GM20000 (cell line): Measurements from ENCODE around the gene POLG.

Experiments
- DNase-seq: peaks from one replicate; pipeline ENCODE4 v3.0.0; 2012; ENCODE audit warnings: low spot score
- TF ChIP-seq, protein P1 (sequence below): IDR thresholded peaks from 2 replicates; pipeline ENCODE4 v1.5.1; 2012; ENCODE audit warnings: mild to moderate bottlenecking, control low read depth; ENCODE audit errors: extremely low read depth, missing control alignments

The POLG gene

GRCh38 chr15:89319678-89320077, 14.9 kb downstream of the POLG start:
- TF ChIP-seq, protein P1, sequence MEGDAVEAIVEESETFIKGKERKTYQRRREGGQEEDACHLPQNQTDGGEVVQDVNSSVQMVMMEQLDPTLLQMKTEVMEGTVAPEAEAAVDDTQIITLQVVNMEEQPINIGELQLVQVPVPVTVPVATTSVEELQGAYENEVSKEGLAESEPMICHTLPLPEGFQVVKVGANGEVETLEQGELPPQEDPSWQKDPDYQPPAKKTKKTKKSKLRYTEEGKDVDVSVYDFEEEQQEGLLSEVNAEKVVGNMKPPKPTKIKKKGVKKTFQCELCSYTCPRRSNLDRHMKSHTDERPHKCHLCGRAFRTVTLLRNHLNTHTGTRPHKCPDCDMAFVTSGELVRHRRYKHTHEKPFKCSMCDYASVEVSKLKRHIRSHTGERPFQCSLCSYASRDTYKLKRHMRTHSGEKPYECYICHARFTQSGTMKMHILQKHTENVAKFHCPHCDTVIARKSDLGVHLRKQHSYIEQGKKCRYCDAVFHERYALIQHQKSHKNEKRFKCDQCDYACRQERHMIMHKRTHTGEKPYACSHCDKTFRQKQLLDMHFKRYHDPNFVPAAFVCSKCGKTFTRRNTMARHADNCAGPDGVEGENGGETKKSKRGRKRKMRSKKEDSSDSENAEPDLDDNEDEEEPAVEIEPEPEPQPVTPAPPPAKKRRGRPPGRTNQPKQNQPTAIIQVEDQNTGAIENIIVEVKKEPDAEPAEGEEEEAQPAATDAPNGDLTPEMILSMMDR: no peak

GRCh38 chr15:89317186-89317720, 17.4 kb downstream of the POLG start:
- TF ChIP-seq, protein P1: no peak

More at GRCh38 chr15:89319678-89320077, 14.9 kb downstream of the POLG start:
- DNase-seq: no peak

DNA sequence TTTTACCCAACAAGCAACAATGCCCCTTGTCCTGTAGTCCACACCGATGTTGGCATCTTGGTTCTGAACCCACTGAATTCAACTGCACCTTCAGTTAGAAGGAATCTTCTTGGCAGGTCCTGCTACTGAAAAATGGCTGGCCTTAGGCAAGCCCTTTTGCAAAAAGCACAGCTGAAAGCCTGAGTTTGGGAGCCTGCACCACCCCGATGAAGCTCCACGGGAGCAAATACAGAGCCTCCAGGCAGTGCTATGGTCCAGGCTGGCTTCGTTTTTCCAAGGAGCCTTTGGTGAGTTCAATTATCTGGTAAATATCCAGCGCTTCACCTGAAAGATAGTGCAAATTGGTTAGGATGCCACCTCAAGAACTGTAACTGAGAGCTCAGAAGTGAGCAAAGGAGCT, 18.1 kb downstream of the POLG start:
- DNase-seq: no peak
- TF ChIP-seq, protein P1: no peak

More at GRCh38 chr15:89317186-89317720, 17.4 kb downstream of the POLG start:
- no peak for DNase-seq

- TF ChIP-seq, protein P1: no peak
- DNase-seq: no peak
Measured at GRCh38 chr15:89315375-89315929, 19.2 kb downstream of the POLG start.

- TF ChIP-seq, protein P1: no peak
- DNase-seq: no peak
Measured at GRCh38 chr15:89309993-89310392, 24.6 kb downstream of the POLG start.

- TF ChIP-seq, protein P1: no peak
- DNase-seq: no peak
Measured at GRCh38 chr15:89308236-89308635, 26.4 kb downstream of the POLG start.

GRCh38 chr15:89307791-89308190, 26.8 kb downstream of the POLG start:
- DNase-seq: no peak
- TF ChIP-seq, protein P1: no peak
